GM21737 (cell line): ENCODE measurements around the gene RBM22.
A peak's percentile ranks its signal among the peaks of the same experiment; 100 is the strongest.

Experiments
- ATAC-seq: cut with Tn5 transposase; IDR thresholded peaks from one replicate; pipeline ENCODE4 v1.9.1; 2021; ENCODE audit warnings: mild to moderate bottlenecking, moderate library complexity; ENCODE audit not compliant: unreplicated experiment

The RBM22 gene

GRCh38 chr5:150672884-150673275 is 28.0 kb downstream of the RBM22 start:
- ATAC-seq: no peak

GRCh38 chr5:150672237-150672883 is 28.5 kb downstream of the RBM22 start:
- ATAC-seq: no peak

- ATAC-seq: no peak
Observed at GRCh38 chr5:150671509-150672236, 29.2 kb downstream of the RBM22 start.

GRCh38 chr5:150670948-150671310 is 29.9 kb downstream of the RBM22 start:
- ATAC-seq: no peak

GRCh38 chr5:150670275-150670947 is 30.5 kb downstream of the RBM22 start:
- ATAC-seq: no peak

GRCh38 chr5:150665044-150665443 is 35.8 kb downstream of the RBM22 start:
- ATAC-seq: no peak

GRCh38 chr5:150663936-150664335 is 36.9 kb downstream of the RBM22 start:
- no peak for ATAC-seq

GRCh38 chr5:150662731-150663516 is 37.9 kb downstream of the RBM22 start:
- no peak for ATAC-seq

- ATAC-seq: no peak
Observed at GRCh38 chr5:150661821-150662596, 38.9 kb downstream of the RBM22 start.

- no peak for ATAC-seq
Observed at GRCh38 chr5:150661086-150661485, 39.8 kb downstream of the RBM22 start, which contains the start of gene MYOZ3. Gene MYOZ3 (plus strand): TSS chr5:150661251. CDS start chr5:150662942, 1,691 bp downstream.

GRCh38 chr5:150660108-150660831 is 40.6 kb downstream of the RBM22 start:
- no peak for ATAC-seq

GRCh38 chr5:150659360-150660107 is 41.3 kb downstream of the RBM22 start:
- ATAC-seq: no peak

- ATAC-seq: no peak
Observed at GRCh38 chr5:150658699-150659265, 42.1 kb downstream of the RBM22 start.

GRCh38 chr5:150658121-150658520 is 42.7 kb downstream of the RBM22 start:
- no peak for ATAC-seq

GRCh38 chr5:150656191-150657132 is 44.4 kb downstream of the RBM22 start:
- ATAC-seq: peak; percentile 81

GRCh38 chr5:150655221-150655620 is 45.6 kb downstream of the RBM22 start:
- ATAC-seq: no peak

GRCh38 chr5:150653762-150654556 is 46.9 kb downstream of the RBM22 start:
- no peak for ATAC-seq
